C4-2B (cell line): ENCODE results near the gene SLC25A29.

Experiments used
- CTCF ChIP-seq: fragments of 450-650 bp; conservative IDR thresholded peaks from 2 replicates; pipeline ENCODE4 v1.5.1; 2017; ENCODE audit warnings: mild to moderate bottlenecking
- ZFX ChIP-seq: fragments of 450-650 bp; IDR thresholded peaks from 2 replicates; pipeline ENCODE4 v1.6.1; 2017

- TF ChIP-seq CTCF (no peak), ZFX (no peak)
Observed at GRCh38 chr14:100274250-100274649, 32.0 kb downstream of the SLC25A29 start.
